Astrocyte (in vitro differentiated cells and primary cell): ENCODE measurements around the gene HABP4. TPM values are rescaled to one million over a fixed set of nuclear protein-coding genes. Genes with fewer than 3 reads are reported as not detected.

ENCODE experiments used
- DNase-seq: peaks from one replicate; pipeline ENCODE4 v3.0.0-alpha.2; 2010; ENCODE audit warnings: low read depth
- FAIRE-seq: peaks from 2 replicates; lab custom pipeline; 2011; peaks lifted over from hg19 to GRCh38; lab: Jason Lieb, UNC
- H2AFZ ChIP-seq: 2 replicates; pipeline ENCODE4 v1.6.0; 2012; ENCODE audit warnings: low read depth, low read length, inconsistent platforms
- H3K27ac ChIP-seq: 2 replicates; pipeline ENCODE4 v1.5.1; 2011; ENCODE audit warnings: low read depth, low read length, inconsistent platforms
- H3K27me3 ChIP-seq: 2 replicates; pipeline ENCODE4 v1.6.0; 2011; ENCODE audit warnings: low read length, inconsistent platforms; ENCODE audit not compliant: insufficient read depth
- H3K36me3 ChIP-seq: 2 replicates; pipeline ENCODE4 v1.5.1; 2011; ENCODE audit warnings: low read length, inconsistent platforms; ENCODE audit not compliant: insufficient read depth
- H3K4me1 ChIP-seq: 2 replicates; pipeline ENCODE4 v1.5.1; 2011; ENCODE audit warnings: low read length, inconsistent platforms; ENCODE audit not compliant: insufficient read depth
- H3K4me2 ChIP-seq: 2 replicates; pipeline ENCODE4 v1.6.0; 2012; ENCODE audit warnings: low read length, inconsistent platforms
- H3K4me3 ChIP-seq: 2 replicates; pipeline ENCODE4 v1.5.1; 2011; ENCODE audit warnings: low read depth, mild to moderate bottlenecking, low read length, inconsistent platforms; ENCODE audit not compliant: insufficient read depth
- H3K79me2 ChIP-seq: 2 replicates; pipeline ENCODE4 v1.6.0; 2012; ENCODE audit warnings: mild to moderate bottlenecking, low read length, inconsistent platforms; ENCODE audit not compliant: insufficient read depth
- H3K9ac ChIP-seq: 2 replicates; pipeline ENCODE4 v1.6.0; 2012; ENCODE audit warnings: mild to moderate bottlenecking, low read length, inconsistent platforms
- H3K9me3 ChIP-seq: 2 replicates; pipeline ENCODE4 v1.5.1; 2012; ENCODE audit warnings: low read depth, mild to moderate bottlenecking, low read length, inconsistent platforms; ENCODE audit not compliant: insufficient read depth
- H4K20me1 ChIP-seq: 2 replicates; pipeline ENCODE4 v1.6.0; 2012; ENCODE audit warnings: low read length, inconsistent platforms; ENCODE audit not compliant: insufficient read depth
- H3K27ac Mint-ChIP-seq: one replicate; pipeline ENCODE4 v1.8.0; 2021; ENCODE audit warnings: mild to moderate bottlenecking, mixed read lengths; ENCODE audit not compliant: unreplicated experiment
- H3K27me3 Mint-ChIP-seq: one replicate; pipeline ENCODE4 v1.8.0; 2021; ENCODE audit warnings: low read depth, mixed read lengths; ENCODE audit not compliant: unreplicated experiment
- H3K36me3 Mint-ChIP-seq: one replicate; pipeline ENCODE4 v1.8.0; 2021; ENCODE audit warnings: low read depth, mixed read lengths; ENCODE audit not compliant: unreplicated experiment
- H3K4me1 Mint-ChIP-seq: one replicate; pipeline ENCODE4 v1.8.0; 2021; ENCODE audit warnings: low read depth, mixed read lengths; ENCODE audit not compliant: unreplicated experiment
- H3K4me3 Mint-ChIP-seq: one replicate; pipeline ENCODE4 v1.8.0; 2021; ENCODE audit warnings: mild to moderate bottlenecking, moderate library complexity, mixed read lengths; ENCODE audit not compliant: unreplicated experiment
- H3K9me3 Mint-ChIP-seq: one replicate; pipeline ENCODE4 v1.8.0; 2021; ENCODE audit warnings: mild to moderate bottlenecking, mixed read lengths; ENCODE audit not compliant: unreplicated experiment
- CTCF ChIP-seq: IDR thresholded peaks from 2 replicates; pipeline ENCODE4 v1.5.1; 2011; ENCODE audit warnings: low read depth, mild to moderate bottlenecking, inconsistent platforms, low read length, moderate library complexity; ENCODE audit not compliant: insufficient read depth
- EZH2 ChIP-seq: IDR thresholded peaks from 2 replicates; pipeline ENCODE4 v1.6.1; 2012; ENCODE audit warnings: mild to moderate bottlenecking, low read length, inconsistent platforms; ENCODE audit not compliant: insufficient read depth
- total RNA-seq: library from RNA; stranded (reverse); gene quantifications from 2 replicates; pipeline ENCODE4 v1.2.1, GENCODE V29; 2021

Gene HABP4
- total RNA-seq, 1 donor from 2014 or later, result 20.1 TPM

DNA sequence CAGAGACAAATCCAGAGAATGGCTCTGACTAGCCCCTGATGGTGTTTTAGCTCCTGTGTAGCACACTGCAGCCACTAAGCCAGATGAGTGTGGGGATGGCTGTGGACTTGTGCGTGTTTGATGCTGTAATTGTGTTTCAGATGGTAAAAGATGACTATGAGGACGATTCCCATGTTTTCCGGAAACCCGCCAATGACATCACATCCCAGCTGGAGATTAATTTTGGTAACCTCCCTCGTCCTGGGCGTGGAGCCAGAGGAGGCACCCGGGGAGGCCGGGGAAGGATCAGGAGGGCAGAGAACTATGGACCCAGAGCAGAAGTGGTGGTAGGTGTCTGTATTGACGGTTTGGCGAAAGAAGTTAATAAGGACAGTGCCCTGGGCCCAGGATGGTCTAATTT is 38.0 kb downstream of the HABP4 start:
- H4K20me1 ChIP-seq, result no peaks in the 10 kb centered on the region
- Mint-ChIP-seq H3K36me3 (peaks cover 17% of the 10 kb centered on the region), H3K4me3 (no peak overlapping the region), H3K9me3 (no peaks in the 10 kb centered on the region), H3K27me3 (no peaks in the 10 kb centered on the region), H3K4me1 (peaks cover 31% of the 10 kb centered on the region), H3K27ac (no peak overlapping the region)
- peaks cover 7% of the 10 kb centered on the region for H3K36me3 ChIP-seq
- no peak overlapping the region for H3K4me2 ChIP-seq
- no peak for DNase-seq
- H3K4me1 ChIP-seq, result peaks cover 6% of the 10 kb centered on the region
- no peak overlapping the region for H3K9ac ChIP-seq
- no peak overlapping the region for H2AFZ ChIP-seq
- H3K9me3 ChIP-seq, result no peaks in the 10 kb centered on the region
- no peak for TF ChIP-seq CTCF
- TF ChIP-seq EZH2, result no peak
- no peak overlapping the region for H3K27ac ChIP-seq
- no peaks in the 10 kb centered on the region for H3K27me3 ChIP-seq
- no peak overlapping the region for H3K4me3 ChIP-seq
- FAIRE-seq, result no peak
- no peaks in the 10 kb centered on the region for H3K79me2 ChIP-seq

- Histone ChIP-seq H3K4me2 (no peak overlapping the region), H3K27ac (no peak overlapping the region), H3K4me3 (no peak overlapping the region), H3K36me3 (peaks cover 7% of the 10 kb centered on the region), H4K20me1 (no peaks in the 10 kb centered on the region), H3K9ac (no peak overlapping the region), H2AFZ (no peak overlapping the region), H3K9me3 (no peaks in the 10 kb centered on the region), H3K4me1 (peaks cover 6% of the 10 kb centered on the region), H3K27me3 (no peaks in the 10 kb centered on the region), H3K79me2 (no peaks in the 10 kb centered on the region)
- Mint-ChIP-seq H3K9me3 (no peaks in the 10 kb centered on the region), H3K4me3 (no peak overlapping the region), H3K36me3 (peaks cover 14% of the 10 kb centered on the region), H3K4me1 (peaks cover 20% of the 10 kb centered on the region), H3K27me3 (no peaks in the 10 kb centered on the region), H3K27ac (no peak overlapping the region)
- FAIRE-seq (no peak), DNase-seq (no peak)
- TF ChIP-seq EZH2, result no peak
- no peak for TF ChIP-seq CTCF
Measured at GRCh38 chr9:96489482-96489979, 39.6 kb downstream of the HABP4 start.

DNA sequence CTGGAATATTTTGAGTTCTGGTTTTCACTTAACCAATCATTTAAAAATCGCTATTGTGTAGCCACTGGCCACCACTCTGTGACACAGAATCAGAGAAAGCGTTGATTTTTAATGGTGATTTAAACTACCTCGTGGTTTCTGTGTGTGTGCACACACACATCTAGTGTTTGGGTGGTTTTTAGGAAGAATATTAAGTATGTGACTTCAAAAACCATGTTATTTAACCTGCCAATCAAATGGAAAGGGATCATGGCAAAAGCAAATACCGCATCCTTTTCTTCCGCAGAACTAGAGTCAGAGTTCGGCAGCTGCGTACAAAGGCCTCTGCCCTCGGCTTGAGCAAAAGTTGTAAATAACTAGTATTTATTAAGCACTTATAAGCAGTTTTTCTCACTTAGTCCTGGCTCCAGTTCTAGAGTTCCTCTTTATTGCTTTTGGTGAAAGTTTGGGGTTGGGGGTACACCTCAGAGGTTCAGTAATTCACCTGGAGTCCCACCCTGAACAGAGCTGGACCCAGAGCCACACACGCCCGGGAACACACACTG is 40.6 kb downstream of the HABP4 start:
- no peak for FAIRE-seq
- Mint-ChIP-seq H3K4me1 (peaks cover 19% of the 10 kb centered on the region), H3K9me3 (no peaks in the 10 kb centered on the region), H3K36me3 (peaks cover 14% of the 10 kb centered on the region), H3K4me3 (no peak overlapping the region), H3K27ac (no peak overlapping the region), H3K27me3 (no peaks in the 10 kb centered on the region)
- H3K9me3 ChIP-seq, result no peaks in the 10 kb centered on the region
- H3K36me3 ChIP-seq, result peaks cover 7% of the 10 kb centered on the region
- no peak overlapping the region for H3K4me2 ChIP-seq
- no peaks in the 10 kb centered on the region for H3K27me3 ChIP-seq
- H2AFZ ChIP-seq, result no peak overlapping the region
- H3K27ac ChIP-seq, result no peak overlapping the region
- H4K20me1 ChIP-seq, result no peaks in the 10 kb centered on the region
- no peak for DNase-seq
- H3K4me3 ChIP-seq, result no peak overlapping the region
- H3K79me2 ChIP-seq, result no peaks in the 10 kb centered on the region
- TF ChIP-seq CTCF (no peak), EZH2 (no peak)
- no peak overlapping the region for H3K9ac ChIP-seq
- peaks cover 10% of the 10 kb centered on the region for H3K4me1 ChIP-seq
